Sigmoid colon (tissue), 7 donors: ENCODE data around the gene SPOCK2. TPM values are rescaled to one million over a fixed set of nuclear protein-coding genes. Genes with fewer than 3 reads are reported as not detected.
A peak's percentile ranks its signal among the peaks of the same experiment; 100 is the strongest.

Source experiments
- DNase-seq: peaks from one replicate; pipeline ENCODE4 v3.0.0-alpha.2; 2019
- H3K27ac ChIP-seq, 4 donors: fragments of 200-600 bp; sonication (generic); one replicate each; pipeline ENCODE4 v1.5.1; 2016 to 2019; ENCODE audit warnings: mild to moderate bottlenecking in 1 of 4
- H3K27me3 ChIP-seq, 3 donors: fragments of 200-600 bp; sonication (generic); one replicate each; pipeline ENCODE4 v1.5.1; 2019; ENCODE audit warnings: mild to moderate bottlenecking in 1 of 3
- H3K36me3 ChIP-seq, 4 donors: fragments of 200-600 bp; sonication (generic); one replicate each; pipeline ENCODE4 v1.5.1; 2016 to 2019
- H3K4me1 ChIP-seq, 4 donors: fragments of 200-600 bp; sonication (generic); one replicate each; pipeline ENCODE4 v1.5.1; 2017 to 2019
- H3K4me3 ChIP-seq, 4 donors: fragments of 200-600 bp; sonication (generic); one replicate each; pipeline ENCODE4 v1.5.1; 2017 to 2019; ENCODE audit warnings: mild to moderate bottlenecking in 2 of 4, moderate library complexity in 1 of 4
- H3K9me3 ChIP-seq, 4 donors: fragments of 200-600 bp in 3 of 4; sonication (generic) in 3 of 4; one replicate each; pipeline versions ENCODE4 v1.5.1 to v1.6.1; 2013 to 2019
- EP300 ChIP-seq, 4 donors: sonication (generic); formaldehyde crosslinking; IDR thresholded peaks; one replicate each; pipeline ENCODE4 v1.6.1; 2017; ENCODE audit warnings: antibody characterized with exemption in 4 of 4
- POLR2A ChIP-seq, 2 donors: fragments of 450-650 bp; IDR thresholded peaks; one replicate each; pipeline ENCODE4 v1.6.1; 2016; ENCODE audit warnings: antibody characterized with exemption in 2 of 2, mild to moderate bottlenecking in 2 of 2, moderate library complexity in 2 of 2
- POLR2AphosphoS5 ChIP-seq, 4 donors: sonication (generic); formaldehyde crosslinking; IDR thresholded peaks; one replicate each; pipeline ENCODE4 v1.6.1; 2017; ENCODE audit warnings: antibody characterized with exemption in 4 of 4
- WGBS, 2 donors: extraction: QIAGEN DNeasy Blood & Tissue Kit; methylation state at CpG; one replicate each; pipeline ENCODE4 v1.1.7; 2013; 5-methylcytosine and 5-hydroxymethylcytosine counted together
- intact Hi-C: fragments of 100-400 bp; cut with DNase I; formaldehyde crosslinking; loops from one replicate; pipeline ENCODE4 v1.15.1; 2023
- polyA plus RNA-seq, 3 donors: library from polyadenylated mRNA; stranded (reverse); fragments of 200-250 nt; gene quantifications; one replicate each; pipeline ENCODE4 v1.2.3, GENCODE V29; 2013
- total RNA-seq, 4 donors: library from RNA; depleted of rRNA; stranded (reverse); fragments of >200 nt; gene quantifications; one replicate each; pipeline ENCODE4 v1.1.0, GENCODE V29; 2016
- TF ChIP-seq, protein P1 (sequence below), 4 experiments: fragments of 450-650 bp in 3 of 4; fragments of 200-600 bp in 1 of 4; IDR thresholded peaks; one replicate each; pipeline ENCODE4 v1.5.1; 2016 to 2019; ENCODE audit warnings: antibody characterized with exemption in 4 of 4, mild to moderate bottlenecking in 3 of 4, moderate library complexity in 2 of 4
- donor health status: healthy with polysubstance abuse.
- donor health status: Bipolar disorder and iron deficiency.
- donor health status: healthy.

The SPOCK2 gene
- total and polyA plus RNA-seq, 7 donors = 0.60 to 59.5 (median 7.8) TPM

DNA sequence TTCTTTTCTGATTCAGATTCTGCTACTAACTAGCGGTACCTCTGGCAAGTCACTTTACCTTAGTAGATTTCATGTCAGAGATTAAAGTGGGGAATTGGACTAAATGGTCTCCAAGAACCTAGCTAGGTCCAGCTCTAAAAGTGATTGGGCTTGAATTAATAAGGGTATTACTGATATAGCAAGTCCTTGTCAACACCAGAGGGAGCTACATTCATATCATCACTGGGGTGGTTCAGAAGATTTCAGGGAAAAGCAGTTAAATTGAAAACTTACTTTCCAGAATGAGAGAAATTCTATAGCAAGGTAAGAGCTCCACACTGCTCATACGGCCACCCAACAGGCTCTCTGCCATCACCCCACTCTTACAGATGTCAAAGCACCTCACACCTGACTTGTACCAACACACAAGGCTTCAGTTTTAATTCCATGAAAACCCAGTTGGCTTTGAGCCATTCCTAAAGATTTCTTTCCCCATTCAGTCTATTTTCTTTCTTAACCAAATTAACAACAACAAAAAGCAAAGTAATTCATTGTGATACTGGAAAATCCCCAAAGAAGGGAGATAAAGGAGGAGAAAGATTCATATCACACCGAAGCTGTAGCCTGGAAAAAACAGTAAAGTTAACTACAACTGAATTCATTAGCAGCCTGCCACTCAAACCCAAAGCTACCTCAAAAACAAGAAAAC lies 38.0 kb upstream of the SPOCK2 start:
- H3K27ac ChIP-seq = no peak overlapping the region
- peaks cover 0 to 10% (median 0%) of the 10 kb centered on the region in 4 donors for H3K36me3 ChIP-seq
- intact Hi-C loops = loop anchor here (5.0 kb wide), 1 partner anchor 211 kb away; no protein-coding TSS in a partner anchor
- no peaks in the 10 kb centered on the region for H3K4me1 ChIP-seq
- H3K4me3 ChIP-seq = no peak overlapping the region
- TF ChIP-seq, protein P1, sequence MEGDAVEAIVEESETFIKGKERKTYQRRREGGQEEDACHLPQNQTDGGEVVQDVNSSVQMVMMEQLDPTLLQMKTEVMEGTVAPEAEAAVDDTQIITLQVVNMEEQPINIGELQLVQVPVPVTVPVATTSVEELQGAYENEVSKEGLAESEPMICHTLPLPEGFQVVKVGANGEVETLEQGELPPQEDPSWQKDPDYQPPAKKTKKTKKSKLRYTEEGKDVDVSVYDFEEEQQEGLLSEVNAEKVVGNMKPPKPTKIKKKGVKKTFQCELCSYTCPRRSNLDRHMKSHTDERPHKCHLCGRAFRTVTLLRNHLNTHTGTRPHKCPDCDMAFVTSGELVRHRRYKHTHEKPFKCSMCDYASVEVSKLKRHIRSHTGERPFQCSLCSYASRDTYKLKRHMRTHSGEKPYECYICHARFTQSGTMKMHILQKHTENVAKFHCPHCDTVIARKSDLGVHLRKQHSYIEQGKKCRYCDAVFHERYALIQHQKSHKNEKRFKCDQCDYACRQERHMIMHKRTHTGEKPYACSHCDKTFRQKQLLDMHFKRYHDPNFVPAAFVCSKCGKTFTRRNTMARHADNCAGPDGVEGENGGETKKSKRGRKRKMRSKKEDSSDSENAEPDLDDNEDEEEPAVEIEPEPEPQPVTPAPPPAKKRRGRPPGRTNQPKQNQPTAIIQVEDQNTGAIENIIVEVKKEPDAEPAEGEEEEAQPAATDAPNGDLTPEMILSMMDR (IDR thresholded peaks at IDR 0.05) = peak in 1 of 4 experiments; percentile 8
- TF ChIP-seq EP300 (IDR thresholded peaks at IDR 0.05) = no peak
- no peak for TF ChIP-seq POLR2AphosphoS5 (IDR thresholded peaks at IDR 0.05)
- DNase-seq = no peak
- no peaks in the 10 kb centered on the region for H3K9me3 ChIP-seq
- no peaks in the 10 kb centered on the region for H3K27me3 ChIP-seq
- 95 to 98% methylated on average over 3 of the region's 3 CpGs for whole genome bisulfite sequencing, 2 donors

GRCh38 chr10:72124989-72125388 lies 36.6 kb upstream of the SPOCK2 start:
- peak overlapping the region in 1 of 4 donors; percentile 29 for H3K27ac ChIP-seq
- intact Hi-C loops = loop anchor here (5.0 kb wide), 1 partner anchor 212 kb away; no protein-coding TSS in a partner anchor

GRCh38 chr10:72124381-72124780 lies 36.0 kb upstream of the SPOCK2 start:
- H3K36me3 ChIP-seq = peaks cover 0 to 10% (median 0%) of the 10 kb centered on the region in 4 donors
- no peaks in the 10 kb centered on the region for H3K9me3 ChIP-seq
- H3K27me3 ChIP-seq = no peaks in the 10 kb centered on the region
- H3K4me3 ChIP-seq = no peak overlapping the region
- TF ChIP-seq, protein P1 (IDR thresholded peaks at IDR 0.05) = no peak
- TF ChIP-seq POLR2AphosphoS5 (IDR thresholded peaks at IDR 0.05) (no peak), EP300 (IDR thresholded peaks at IDR 0.05) (no peak), POLR2A (IDR thresholded peaks at IDR 0.05) (no peak)
- no peak for DNase-seq
- H3K4me1 ChIP-seq = no peaks in the 10 kb centered on the region
- peak overlapping the region in 1 of 4 donors; percentile 29 for H3K27ac ChIP-seq
- intact Hi-C loops = no loop called here

More at GRCh38 chr10:72124989-72125388, 36.6 kb upstream of the SPOCK2 start:
- H3K4me1 ChIP-seq = no peaks in the 10 kb centered on the region
- no peaks in the 10 kb centered on the region for H3K9me3 ChIP-seq
- H3K27me3 ChIP-seq = no peaks in the 10 kb centered on the region
- 64 to 70% methylated on average over 1 of the region's 1 CpG for WGBS, 2 donors
- TF ChIP-seq EP300 (IDR thresholded peaks at IDR 0.05) = no peak
- TF ChIP-seq POLR2A (IDR thresholded peaks at IDR 0.05) = no peak
- TF ChIP-seq POLR2AphosphoS5 (IDR thresholded peaks at IDR 0.05) = no peak
- TF ChIP-seq, protein P1 (IDR thresholded peaks at IDR 0.05) = no peak
- no peak overlapping the region for H3K4me3 ChIP-seq
- no peak for DNase-seq
- peaks cover 0 to 10% (median 0%) of the 10 kb centered on the region in 4 donors for H3K36me3 ChIP-seq

DNA sequence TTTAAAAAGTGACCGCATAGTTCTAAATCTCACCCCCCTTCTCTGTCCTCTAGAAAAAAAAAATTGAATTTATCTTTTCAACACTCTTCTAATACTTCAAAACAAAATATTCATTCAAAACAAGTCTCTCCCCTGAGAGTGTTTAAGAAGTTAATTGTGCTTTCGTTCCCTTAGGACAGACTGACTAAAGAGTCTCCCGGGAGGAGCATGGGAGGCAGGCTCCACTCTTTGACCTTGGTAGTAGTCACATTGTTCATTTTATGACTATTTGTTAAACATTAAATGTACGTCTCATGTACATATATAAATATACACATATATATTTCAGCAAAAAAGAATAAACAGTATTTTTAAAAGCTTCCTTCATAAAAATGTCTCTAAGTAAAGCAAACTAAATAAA lies 35.3 kb upstream of the SPOCK2 start:
- Histone ChIP-seq H3K27me3 (no peaks in the 10 kb centered on the region), H3K4me1 (no peaks in the 10 kb centered on the region), H3K4me3 (no peak overlapping the region), H3K36me3 (peaks cover 0 to 10% (median 0%) of the 10 kb centered on the region in 4 donors), H3K9me3 (no peaks in the 10 kb centered on the region), H3K27ac (no peak overlapping the region)
- 41 to 73% methylated on average over 4 of the region's 4 CpGs for WGBS, 2 donors
- no peak for TF ChIP-seq POLR2A (IDR thresholded peaks at IDR 0.05)
- no peak for TF ChIP-seq EP300 (IDR thresholded peaks at IDR 0.05)
- no peak for TF ChIP-seq POLR2AphosphoS5 (IDR thresholded peaks at IDR 0.05)
- TF ChIP-seq, protein P1 (IDR thresholded peaks at IDR 0.05) = no peak
- intact Hi-C loops = no loop called here
- DNase-seq = no peak
